Smooth muscle cell (in vitro differentiated cells): ENCODE data around the gene UFSP2. TPM values are rescaled to one million over a fixed set of nuclear protein-coding genes. Genes with fewer than 3 reads are reported as not detected.

Source experiments
- DNase-seq: peaks from one replicate; lab custom pipeline; 2025; ENCODE audit not compliant: unreplicated experiment; lab: John Stamatoyannopoulos, UW
- H2AFZ ChIP-seq: fragments of 200-600 bp; sonication (generic); 2 replicates; pipeline ENCODE4 v1.6.0; 2016; ENCODE audit warnings: antibody characterized with exemption, low read depth, mild to moderate bottlenecking
- H3F3A ChIP-seq: fragments of 200-600 bp; sonication (generic); 2 replicates; pipeline ENCODE4 v1.6.0; 2017; ENCODE audit warnings: antibody characterized with exemption, low read depth
- H3K27ac ChIP-seq: fragments of 200-600 bp; sonication (generic); 2 replicates; pipeline ENCODE4 v1.5.1; 2016; ENCODE audit warnings: low read depth, mild to moderate bottlenecking
- H3K27me3 ChIP-seq: fragments of 200-600 bp; sonication (generic); 2 replicates; pipeline ENCODE4 v1.6.1; 2016; ENCODE audit warnings: low read depth, mild to moderate bottlenecking
- H3K36me3 ChIP-seq: fragments of 200-600 bp; sonication (generic); 2 replicates; pipeline ENCODE4 v1.5.1; 2016; ENCODE audit warnings: low read depth
- H3K4me1 ChIP-seq: fragments of 200-600 bp; sonication (generic); 2 replicates; pipeline ENCODE4 v1.5.1; 2016; ENCODE audit warnings: low read depth
- H3K4me2 ChIP-seq: fragments of 200-600 bp; sonication (generic); 2 replicates; pipeline ENCODE4 v1.6.0; 2016; ENCODE audit warnings: mild to moderate bottlenecking
- H3K4me3 ChIP-seq: fragments of 200-600 bp; sonication (generic); 2 replicates; pipeline ENCODE4 v1.5.1; 2016; ENCODE audit warnings: mild to moderate bottlenecking
- H3K79me2 ChIP-seq: fragments of 200-600 bp; sonication (generic); 2 replicates; pipeline ENCODE4 v1.6.0; 2016; ENCODE audit warnings: low read depth, mild to moderate bottlenecking
- H3K9ac ChIP-seq: fragments of 200-600 bp; sonication (generic); 2 replicates; pipeline ENCODE4 v1.6.0; 2016; ENCODE audit warnings: low read depth
- H3K9me3 ChIP-seq: fragments of 200-600 bp; sonication (generic); replicated peaks from 2 replicates; pipeline ENCODE4 v1.5.1; 2016; ENCODE audit warnings: low read depth
- H4K20me1 ChIP-seq: fragments of 200-600 bp; sonication (generic); 2 replicates; pipeline ENCODE4 v1.6.0; 2016; ENCODE audit warnings: low read depth
- WGBS: methylation state at CpG from one replicate; pipeline ENCODE4 v1.1.7; 2016; ENCODE audit warnings: low lambda C conversion rate; 5-methylcytosine and 5-hydroxymethylcytosine counted together
- polyA plus RNA-seq: library from polyadenylated mRNA; unstranded; fragments of >200 nt; fragmentation: Nextera tagmentation; extraction: Ambion mirVana; gene quantifications from 2 replicates; pipeline ENCODE4 v1.2.1, GENCODE V29; 2016
- total RNA-seq: library from RNA; depleted of rRNA; stranded (reverse); fragments of >200 nt; gene quantifications from 2 replicates; pipeline ENCODE4 v1.2.3, GENCODE V29; 2014
- TF ChIP-seq, protein P1 (sequence below): fragments of 200-600 bp; sonication (generic); IDR thresholded peaks from 2 replicates; pipeline ENCODE4 v1.5.1; 2017; ENCODE audit warnings: borderline replicate concordance, mild to moderate bottlenecking, antibody characterized with exemption; ENCODE audit not compliant: insufficient read depth, poor library complexity, severe bottlenecking

Gene UFSP2
- total and polyA plus RNA-seq, 2 experiments from 2014 or later, result 36.6 to 65.0 TPM

DNA sequence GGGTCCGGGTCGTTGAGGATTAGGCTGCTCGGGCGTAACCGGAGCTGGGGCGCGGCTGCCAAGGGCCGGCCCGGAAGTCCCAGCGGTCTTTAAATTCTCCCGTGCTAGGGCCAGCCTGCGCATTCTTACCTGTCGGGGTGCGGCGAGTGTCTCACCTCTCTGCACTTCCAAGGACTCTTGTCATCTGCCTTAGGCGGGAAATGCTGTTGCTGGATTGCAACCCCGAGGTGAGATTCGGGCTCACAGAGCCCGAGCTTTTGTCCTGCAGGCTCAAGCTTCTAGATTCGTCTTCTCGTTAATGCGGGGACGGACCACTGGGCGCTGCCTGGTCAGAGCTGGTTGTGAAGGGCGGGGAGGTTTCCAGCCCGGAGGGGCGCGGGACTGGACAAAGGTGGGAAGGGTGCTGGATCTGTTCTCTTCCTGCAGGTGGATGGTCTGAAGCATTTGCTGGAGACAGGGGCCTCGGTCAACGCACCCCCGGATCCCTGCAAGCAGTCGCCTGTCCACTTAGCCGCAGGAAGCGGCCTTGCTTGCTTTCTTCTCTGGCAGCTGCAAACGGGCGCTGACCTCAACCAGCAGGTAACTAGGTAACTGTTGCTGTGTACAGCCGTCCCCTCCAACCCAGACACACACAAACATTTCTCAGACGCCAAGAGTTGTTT is 28.9 kb downstream of the UFSP2 start, which contains the start of gene ANKRD37:
Gene ANKRD37 (plus strand): TSS at position 118 of the 662 bp plus-strand sequence. CDS start 83 bp downstream, at position 201.
- Histone ChIP-seq H2AFZ (peak within 1 kb of the TSS; percentile 63), H3K27me3 (no peaks in the 10 kb centered on the region), H3K4me1 (peaks cover 25% of the 10 kb centered on the region), H3K4me2 (peak within 1 kb of the TSS; percentile 95), H3K4me3 (peak within 1 kb of the TSS; percentile 70), H3K79me2 (no peaks in the 10 kb centered on the region), H3K36me3 (peaks cover 16% of the 10 kb centered on the region), H3F3A (peaks cover 14% of the 10 kb centered on the region), H4K20me1 (no peaks in the 10 kb centered on the region), H3K9me3 (no peaks in the 10 kb centered on the region), H3K27ac (peak within 1 kb of the TSS; percentile 94), H3K9ac (peak within 1 kb of the TSS; percentile 71)
- WGBS, result 3% methylated on average over 37 of the region's 38 CpGs
- DNase-seq, result no peak
- TF ChIP-seq, protein P1, sequence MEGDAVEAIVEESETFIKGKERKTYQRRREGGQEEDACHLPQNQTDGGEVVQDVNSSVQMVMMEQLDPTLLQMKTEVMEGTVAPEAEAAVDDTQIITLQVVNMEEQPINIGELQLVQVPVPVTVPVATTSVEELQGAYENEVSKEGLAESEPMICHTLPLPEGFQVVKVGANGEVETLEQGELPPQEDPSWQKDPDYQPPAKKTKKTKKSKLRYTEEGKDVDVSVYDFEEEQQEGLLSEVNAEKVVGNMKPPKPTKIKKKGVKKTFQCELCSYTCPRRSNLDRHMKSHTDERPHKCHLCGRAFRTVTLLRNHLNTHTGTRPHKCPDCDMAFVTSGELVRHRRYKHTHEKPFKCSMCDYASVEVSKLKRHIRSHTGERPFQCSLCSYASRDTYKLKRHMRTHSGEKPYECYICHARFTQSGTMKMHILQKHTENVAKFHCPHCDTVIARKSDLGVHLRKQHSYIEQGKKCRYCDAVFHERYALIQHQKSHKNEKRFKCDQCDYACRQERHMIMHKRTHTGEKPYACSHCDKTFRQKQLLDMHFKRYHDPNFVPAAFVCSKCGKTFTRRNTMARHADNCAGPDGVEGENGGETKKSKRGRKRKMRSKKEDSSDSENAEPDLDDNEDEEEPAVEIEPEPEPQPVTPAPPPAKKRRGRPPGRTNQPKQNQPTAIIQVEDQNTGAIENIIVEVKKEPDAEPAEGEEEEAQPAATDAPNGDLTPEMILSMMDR, result no peak

- H4K20me1 ChIP-seq, result no peaks in the 10 kb centered on the region
- H3K27ac ChIP-seq, result peak overlapping the region; percentile 94
- no peaks in the 10 kb centered on the region for H3K9me3 ChIP-seq
- H3K79me2 ChIP-seq, result no peaks in the 10 kb centered on the region
- H3K36me3 ChIP-seq, result peaks cover 16% of the 10 kb centered on the region
- peaks cover 14% of the 10 kb centered on the region for H3F3A ChIP-seq
- H3K4me2 ChIP-seq, result peak overlapping the region; percentile 95
- H2AFZ ChIP-seq, result peak overlapping the region; percentile 63
- no peaks in the 10 kb centered on the region for H3K27me3 ChIP-seq
- peaks cover 25% of the 10 kb centered on the region for H3K4me1 ChIP-seq
- TF ChIP-seq, protein P1, result no peak
- peak overlapping the region; percentile 70 for H3K4me3 ChIP-seq
- WGBS, result 1% methylated on average over 94 of the region's 98 CpGs
- peak overlapping the region; percentile 71 for H3K9ac ChIP-seq
- DNase-seq, result peak; percentile 93
These were observed 29.6 kb downstream of the UFSP2 start for GRCh38 chr4:185395956-185396723.

DNA sequence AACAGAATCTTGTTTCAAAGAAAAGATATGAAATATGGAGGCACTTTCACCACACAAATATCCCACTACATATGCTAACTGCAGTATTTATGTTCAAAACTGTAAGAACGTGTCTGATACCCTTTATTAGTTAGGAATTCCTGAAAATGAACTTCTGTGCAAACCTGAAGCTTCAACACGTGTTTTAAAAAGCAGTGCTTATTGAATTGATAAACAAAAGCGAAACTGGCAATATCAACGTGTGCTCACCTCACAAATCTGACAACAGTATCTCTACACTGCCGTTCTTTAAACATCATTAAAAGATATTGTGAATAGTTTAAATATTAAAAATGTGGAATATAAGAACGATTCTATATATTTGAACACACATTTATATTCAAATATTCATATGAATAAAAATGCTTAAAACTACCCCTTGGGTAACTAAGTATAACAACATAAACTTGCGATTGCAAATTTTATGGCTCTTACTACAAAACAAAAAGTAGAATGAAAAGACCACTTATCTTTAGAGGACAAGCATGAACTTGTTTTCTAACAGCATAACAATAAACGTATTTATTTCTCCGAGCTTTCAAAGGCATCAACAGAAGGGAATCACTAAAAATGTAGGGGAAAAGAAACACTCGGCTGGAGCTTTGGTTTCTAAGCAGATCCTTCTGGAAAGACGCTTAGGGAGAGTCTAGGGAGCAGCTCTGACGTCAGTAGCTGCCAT is 30.4 kb downstream of the UFSP2 start, which contains the start of gene LRP2BP:
Gene LRP2BP (minus strand): TSS at position 687 of the 718 bp plus-strand sequence. CDS start 17,738 bp downstream, outside the sequence.
- peaks cover 14% of the 10 kb centered on the region for H3F3A ChIP-seq
- peak within 1 kb of the TSS; percentile 94 for H3K27ac ChIP-seq
- 55% methylated on average over 12 of the region's 12 CpGs for WGBS
- TF ChIP-seq, protein P1, result no peak
- peak within 1 kb of the TSS; percentile 63 for H2AFZ ChIP-seq
- peak within 1 kb of the TSS; percentile 70 for H3K4me3 ChIP-seq
- H3K9me3 ChIP-seq, result no peaks in the 10 kb centered on the region
- DNase-seq, result no peak
- no peaks in the 10 kb centered on the region for H3K27me3 ChIP-seq
- peak within 1 kb of the TSS; percentile 71 for H3K9ac ChIP-seq
- no peaks in the 10 kb centered on the region for H3K79me2 ChIP-seq
- no peaks in the 10 kb centered on the region for H4K20me1 ChIP-seq
- H3K4me2 ChIP-seq, result peak within 1 kb of the TSS; percentile 95
- H3K4me1 ChIP-seq, result peaks cover 25% of the 10 kb centered on the region
- H3K36me3 ChIP-seq, result peaks cover 10% of the 10 kb centered on the region
